ENCODE data around the gene TSPAN1. TPM values are rescaled to one million over a fixed set of nuclear protein-coding genes. Genes with fewer than 3 reads are reported as not detected.

Gene TSPAN1
- total RNA-seq, 4 donors from 2014 or later, result 0.83 to 1.6 (median 1.5) TPM

GRCh38 chr1:46204406-46204742 is 29.5 kb downstream of the TSPAN1 start:
- Histone ChIP-seq H3K27me3 (no peaks in the 10 kb centered on the region), H3K9me3 (no peaks in the 10 kb centered on the region), H3K4me3 (peak overlapping the region; percentile 81 to 88 (median 85)), H3K4me1 (peaks cover 30 to 45% (median 39%) of the 10 kb centered on the region in 4 donors), H3K27ac (replicated peaks in 1 of 4) (peak overlapping the region; percentile 87 to 90 (median 88)), H3K36me3 (peaks cover 0 to 11% (median 7%) of the 10 kb centered on the region in 4 donors)
- 17% methylated on average over 4 of the region's 5 CpGs for WGBS
- TF ChIP-seq POLR2AphosphoS5 (IDR thresholded peaks at IDR 0.05) (no peak), CTCF (IDR thresholded peaks at IDR 0.05) (no peak), POLR2A (IDR thresholded peaks at IDR 0.05; ENCODE audit: low read depth) (no peak), EP300 (IDR thresholded peaks at IDR 0.05) (no peak)
- intact Hi-C loops (cut with DNase I), result no loop called here
- no peak for DNase-seq (ENCODE audit: extremely low spot score)

- 68% methylated on average over 3 of the region's 3 CpGs for WGBS
- TF ChIP-seq CTCF (IDR thresholded peaks at IDR 0.05), result no peak
- H3K4me3 ChIP-seq, result peak overlapping the region in 2 of 4 donors; percentile 82 to 88
- no peaks in the 10 kb centered on the region for H3K9me3 ChIP-seq
- H3K27me3 ChIP-seq, result no peaks in the 10 kb centered on the region
- H3K36me3 ChIP-seq, result peaks cover 0 to 11% (median 7%) of the 10 kb centered on the region in 4 donors
- intact Hi-C loops (cut with DNase I), result no loop called here
- peak overlapping the region; percentile 24 to 90 (median 87) for H3K27ac ChIP-seq (replicated peaks in 1 of 4)
- DNase-seq (ENCODE audit: extremely low spot score), result no peak
- peaks cover 28 to 44% (median 39%) of the 10 kb centered on the region in 4 donors for H3K4me1 ChIP-seq
These were observed 30.3 kb downstream of the TSPAN1 start for GRCh38 chr1:46205141-46205540.

- no peak for DNase-seq (ENCODE audit: extremely low spot score)
- H3K9me3 ChIP-seq, result no peaks in the 10 kb centered on the region
- peak overlapping the region; percentile 24 to 90 (median 56) for H3K27ac ChIP-seq (replicated peaks in 1 of 4)
- peaks cover 28 to 44% (median 39%) of the 10 kb centered on the region in 4 donors for H3K4me1 ChIP-seq
- TF ChIP-seq EP300 (IDR thresholded peaks at IDR 0.05), result no peak
- no peak for TF ChIP-seq POLR2A (IDR thresholded peaks at IDR 0.05; ENCODE audit: low read depth)
- TF ChIP-seq POLR2AphosphoS5 (IDR thresholded peaks at IDR 0.05), result no peak
- no peak for TF ChIP-seq CTCF (IDR thresholded peaks at IDR 0.05)
- no peaks in the 10 kb centered on the region for H3K27me3 ChIP-seq
- H3K36me3 ChIP-seq, result peaks cover 0 to 11% (median 7%) of the 10 kb centered on the region in 4 donors
- no peak overlapping the region for H3K4me3 ChIP-seq
- whole genome bisulfite sequencing, result 55% methylated on average over 3 of the region's 3 CpGs
- intact Hi-C loops (cut with DNase I), result no loop called here
These were observed 30.9 kb downstream of the TSPAN1 start for GRCh38 chr1:46205791-46206190.

GRCh38 chr1:46206399-46206798 is 31.5 kb downstream of the TSPAN1 start:
- Histone ChIP-seq H3K36me3 (peaks cover 0 to 11% (median 7%) of the 10 kb centered on the region in 4 donors), H3K27ac (replicated peaks in 1 of 4) (peak overlapping the region in 2 of 4 donors; percentile 24 to 87), H3K4me3 (no peak overlapping the region), H3K27me3 (no peaks in the 10 kb centered on the region), H3K9me3 (no peaks in the 10 kb centered on the region), H3K4me1 (peaks cover 28 to 44% (median 39%) of the 10 kb centered on the region in 4 donors)
- no peak for DNase-seq (ENCODE audit: extremely low spot score)
- WGBS, result 95% methylated on average over 2 of the region's 2 CpGs
- no peak for TF ChIP-seq CTCF (IDR thresholded peaks at IDR 0.05)
- no peak for TF ChIP-seq EP300 (IDR thresholded peaks at IDR 0.05)
- no peak for TF ChIP-seq POLR2A (IDR thresholded peaks at IDR 0.05; ENCODE audit: low read depth)
- TF ChIP-seq POLR2AphosphoS5 (IDR thresholded peaks at IDR 0.05), result no peak
- intact Hi-C loops (cut with DNase I), result no loop called here

- no peak overlapping the region for H3K27ac ChIP-seq (replicated peaks in 1 of 4)
- DNase-seq (ENCODE audit: extremely low spot score), result no peak
- intact Hi-C loops (cut with DNase I), result no loop called here
- TF ChIP-seq POLR2A (IDR thresholded peaks at IDR 0.05; ENCODE audit: low read depth) (no peak), POLR2AphosphoS5 (IDR thresholded peaks at IDR 0.05) (no peak)
- H3K4me3 ChIP-seq, result no peak overlapping the region
- 81% methylated on average over 3 of the region's 3 CpGs for WGBS
- H3K9me3 ChIP-seq, result no peaks in the 10 kb centered on the region
- peaks cover 9 to 15% (median 13%) of the 10 kb centered on the region in 4 donors for H3K4me1 ChIP-seq
- H3K27me3 ChIP-seq, result no peaks in the 10 kb centered on the region
- H3K36me3 ChIP-seq, result peaks cover 0 to 11% (median 7%) of the 10 kb centered on the region in 4 donors
These were observed 35.7 kb downstream of the TSPAN1 start for GRCh38 chr1:46210561-46210960.
